Measurements from ENCODE around the gene STAG1.

- no peak for TF ChIP-seq POLR2A (IDR thresholded peaks at IDR 0.05; ENCODE audit: low read length)
- TF ChIP-seq FOSL2 (IDR thresholded peaks at IDR 0.05), result no peak
- no peak for TF ChIP-seq FOSL2 (CRISPR knock-in tag; IDR thresholded peaks at IDR 0.05)
These were observed 219.4 kb downstream of the STAG1 start for GRCh38 chr3:136532766-136533165.
